HepG2 (cell line): ENCODE results near the gene AGRN. TPM values are rescaled to one million over a fixed set of nuclear protein-coding genes. Genes with fewer than 3 reads are reported as not detected.

ENCODE experiments used
- CBX1 ChIP-seq: IDR thresholded peaks from one replicate; pipeline ENCODE4 v1.6.1; 2016; ENCODE audit warnings: antibody characterized with exemption, low read depth
- ELF1 ChIP-seq: sonication (generic); formaldehyde crosslinking; IDR thresholded peaks from 2 replicates; pipeline ENCODE4 v1.4.0; 2020; ENCODE audit warnings: missing genetic modification reagents
- ETV5 ChIP-seq: IDR thresholded peaks from 2 replicates; pipeline ENCODE4 v1.6.1; 2018; ENCODE audit warnings: missing biosample characterization, missing genetic modification reagents, inconsistent platforms, borderline replicate concordance
- GABPB1 ChIP-seq: IDR thresholded peaks from 2 replicates; pipeline ENCODE4 v1.6.1; 2016; ENCODE audit warnings: mild to moderate bottlenecking, missing genetic modification reagents, moderate library complexity, missing compliant biosample characterization
- MEIS1 ChIP-seq: sonication (generic); formaldehyde crosslinking; IDR thresholded peaks from 2 replicates; pipeline ENCODE4 v1.9.0; 2021; ENCODE audit warnings: mild to moderate bottlenecking, missing genetic modification reagents, moderate library complexity, borderline replicate concordance
- MXD4 ChIP-seq: IDR thresholded peaks from 2 replicates; pipeline ENCODE4 v1.6.1; 2016; ENCODE audit warnings: mild to moderate bottlenecking, missing biosample characterization, missing genetic modification reagents
- NCOR1 ChIP-seq: fragments of 200-600 bp; sonication (generic); IDR thresholded peaks from 2 replicates; pipeline ENCODE4 v1.7.0; 2017; ENCODE audit warnings: antibody characterized with exemption, low read length, borderline replicate concordance
- NFRKB ChIP-seq: fragments of 450-650 bp; IDR thresholded peaks from 2 replicates; pipeline ENCODE4 v1.6.1; 2017
- SAP130 ChIP-seq: IDR thresholded peaks from 2 replicates; pipeline ENCODE4 v1.6.1; 2016; ENCODE audit warnings: low read depth
- SPEN ChIP-seq: sonication (generic); formaldehyde crosslinking; IDR thresholded peaks from 2 replicates; pipeline ENCODE4 v1.5.1; 2020; ENCODE audit warnings: low read depth, mild to moderate bottlenecking, missing genetic modification reagents
- ZBTB40 ChIP-seq, 2 experiments: fragments of 450-650 bp in 1 of 2; sonication (generic) in 1 of 2; formaldehyde crosslinking in 1 of 2; IDR thresholded peaks; 2 replicates each; pipeline versions ENCODE4 v1.6.1 to v1.8.0; 2016 to 2022; ENCODE audit warnings: antibody characterized with exemption in 1 of 2, mild to moderate bottlenecking in 1 of 2, missing genetic modification reagents in 1 of 2
- ZC3H4 ChIP-seq: sonication (generic); formaldehyde crosslinking; IDR thresholded peaks from 2 replicates; pipeline ENCODE4 v1.4.0; 2020; ENCODE audit warnings: missing genetic modification reagents, borderline replicate concordance
- ZNF296 ChIP-seq: sonication (generic); formaldehyde crosslinking; conservative IDR thresholded peaks from 2 replicates; pipeline ENCODE4 v1.5.0; 2020; ENCODE audit warnings: mild to moderate bottlenecking, missing genetic modification reagents
- ZNF570 ChIP-seq: sonication (generic); formaldehyde crosslinking; IDR thresholded peaks from 2 replicates; pipeline ENCODE4 v1.4.0; 2020; ENCODE audit warnings: mild to moderate bottlenecking, missing genetic modification reagents, borderline replicate concordance
- ZNF788 ChIP-seq: sonication (generic); formaldehyde crosslinking; IDR thresholded peaks from 2 replicates; pipeline ENCODE4 v1.5.0; 2020; ENCODE audit warnings: mild to moderate bottlenecking, missing genetic modification reagents, borderline replicate concordance
- ZSCAN29 ChIP-seq: sonication (generic); formaldehyde crosslinking; conservative IDR thresholded peaks from 2 replicates; pipeline ENCODE4 v1.4.0; 2020; ENCODE audit warnings: mild to moderate bottlenecking, missing genetic modification reagents
- ZXDC ChIP-seq: sonication (generic); formaldehyde crosslinking; IDR thresholded peaks from 2 replicates; pipeline ENCODE4 v1.5.0; 2020; ENCODE audit warnings: mild to moderate bottlenecking, missing genetic modification reagents
- polyA plus RNA-seq, 8 experiments: library from polyadenylated mRNA; depleted of rRNA in 3 of 8; stranded (reverse) in 7 of 8; unstranded in 1 of 8; fragments of >200 nt; fragmentation: Illumina TruSeq in 4 of 8; extraction: Trizol in 4 of 8; gene quantifications; 2 replicates each; pipeline versions ENCODE4 v1.2.1 to v1.2.3, GENCODE V29; 2011 to 2016; ENCODE audit warnings: low read depth in 4 of 8, missing spikeins in 1 of 8, mixed read lengths in 1 of 8; ENCODE audit not compliant: insufficient read depth in 1 of 8
- total RNA-seq, 5 experiments: library from RNA; depleted of rRNA; stranded (reverse); fragments of >200 nt; fragmentation: Illumina TruSeq; extraction: Trizol; gene quantifications; 2 replicates each; pipeline ENCODE4 v1.2.3, GENCODE V29; 2016; ENCODE audit warnings: low read depth in 1 of 5

AGRN gene
- total and polyA plus RNA-seq, 2 of the 13 experiments (the other 11 are each of a cell fraction or from before 2014, with no cell fraction given), result 29.8 to 65.2 TPM

- TF ChIP-seq ZBTB40 (IDR thresholded peaks at IDR 0.05) (no peak), ZBTB40 (CRISPR knock-in tag; IDR thresholded peaks at IDR 0.05) (peak; percentile 70; the same call in 1 of the 2 replicates), MXD4 (0 out of 2 replicates have a peak, but pooled peaks have one; percentile 43), ETV5 (CRISPR knock-in tag) (peak; percentile 69; the same call in 1 of the 2 replicates), SPEN (CRISPR knock-in tag) (peak; percentile 53; the same call in 1 of the 2 replicates), ZSCAN29 (0 out of 2 replicates have a peak, but pooled peaks have one; percentile 53), ZC3H4 (CRISPR knock-in tag) (no peak), NCOR1 (peak; percentile 26; the same call in 1 of the 2 replicates), SAP130 (CRISPR knock-in tag) (peak; percentile 80), ZXDC (CRISPR knock-in tag) (peak; percentile 41; the same call in 1 of the 2 replicates), MEIS1 (peak; percentile 18; the same call in 1 of the 2 replicates), ELF1 (peak; percentile 56; the same call in 1 of the 2 replicates), ZNF570 (CRISPR knock-in tag) (no peak), GABPB1 (CRISPR knock-in tag) (peak; percentile 65), ZNF788 (CRISPR knock-in tag) (peak; percentile 59; the same call in 1 of the 2 replicates), ZNF296 (CRISPR knock-in tag) (peak; percentile 80; the same call in 1 of the 2 replicates), NFRKB (no peak), CBX1 (peak; percentile 69)
These were observed 14.9 kb upstream of the AGRN start (continued) for GRCh38 chr1:1004780-1005697.
